Myocyte (in vitro differentiated cells): Measurements from ENCODE around the gene FGGY. TPM values are rescaled to one million over a fixed set of nuclear protein-coding genes. Genes with fewer than 3 reads are reported as not detected.
A peak's percentile ranks its signal among the peaks of the same experiment; 100 is the strongest.
"Not testable (repeated sequence)": the region's sequence is repeated elsewhere in the genome, so short reads cannot be mapped to it uniquely, and the experiment has no call there.

ENCODE experiments used
- DNase-seq: peaks from one replicate; pipeline ENCODE4 v3.0.0-alpha.2; 2012; ENCODE audit warnings: low read depth
- total RNA-seq: library from RNA; depleted of rRNA; stranded (reverse); fragments of >200 nt; gene quantifications from 2 replicates; pipeline ENCODE4 v1.2.3, GENCODE V29; 2014

Gene FGGY
- total RNA-seq, 1 donor from 2014 or later: 21.0 TPM

GRCh38 chr1:59569198-59569597 is 272.3 kb downstream of the FGGY start:
- DNase-seq: no peak

- DNase-seq: no peak
Measured at GRCh38 chr1:59570524-59570923, 273.6 kb downstream of the FGGY start.

GRCh38 chr1:59574085-59574484 is 277.2 kb downstream of the FGGY start:
- peak; percentile 98 for DNase-seq

GRCh38 chr1:59577774-59578173 is 280.9 kb downstream of the FGGY start:
- no peak for DNase-seq

DNA sequence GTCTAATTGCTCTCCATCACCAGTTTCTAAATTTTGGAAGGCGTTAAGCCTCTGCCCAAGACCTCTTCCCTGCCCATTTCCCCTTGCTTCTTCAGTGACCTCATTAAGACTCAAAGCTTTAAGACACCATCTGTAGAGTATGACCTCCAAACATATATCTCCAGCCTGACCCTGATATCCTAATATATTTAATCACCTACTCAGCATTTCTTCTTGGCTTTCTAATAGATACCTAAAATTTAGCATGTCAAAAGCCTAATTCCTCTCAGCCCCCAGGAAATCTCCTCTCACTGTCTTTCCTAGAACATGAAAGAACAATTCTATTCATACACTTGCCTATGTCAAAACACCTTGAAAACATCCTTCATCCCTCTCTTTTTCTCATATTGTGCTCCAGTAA is 282.3 kb downstream of the FGGY start:
- DNase-seq: no peak

DNA sequence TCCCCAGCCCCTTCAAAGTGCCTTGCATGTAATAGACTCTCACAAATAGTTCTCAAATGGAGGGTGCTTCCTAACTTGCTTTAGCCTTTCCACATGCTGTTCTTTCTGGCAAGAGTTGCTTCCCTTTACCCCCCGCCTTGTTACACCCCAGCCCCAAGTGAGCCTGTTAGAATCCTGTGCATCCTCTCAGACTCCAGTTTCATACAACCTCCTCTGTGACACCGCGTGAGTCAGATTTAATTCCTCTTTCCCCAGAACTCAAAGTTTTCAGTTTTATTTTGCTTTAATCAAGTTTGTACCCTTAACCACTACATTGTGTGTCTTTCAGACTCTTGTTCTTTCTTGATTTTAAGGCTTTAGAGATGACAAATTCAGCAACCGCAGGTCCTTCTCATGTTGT is 283.4 kb downstream of the FGGY start:
- no peak for DNase-seq

- not testable (repeated sequence) for DNase-seq
Measured at GRCh38 chr1:59592410-59592809, 295.5 kb downstream of the FGGY start.

DNA sequence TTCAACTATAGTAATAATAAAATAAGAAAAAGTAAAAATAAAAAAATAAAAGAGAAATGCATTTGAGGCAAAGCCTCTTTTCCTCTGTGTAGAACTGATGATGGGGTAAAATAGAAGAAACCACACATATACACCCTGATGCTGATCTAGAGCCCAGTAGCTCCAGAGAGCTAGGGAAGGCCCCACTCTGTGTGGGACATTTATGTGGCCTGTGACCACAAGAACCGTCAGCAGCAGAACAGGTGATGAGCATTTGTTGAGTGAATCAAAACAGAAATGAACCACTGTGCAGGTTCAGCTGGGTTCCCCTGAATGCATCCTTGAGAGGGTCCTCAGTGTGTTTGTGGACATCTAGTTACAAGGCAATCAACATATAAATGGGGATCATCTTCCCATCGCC is 296.0 kb downstream of the FGGY start:
- DNase-seq: peak; percentile 86

- DNase-seq: no peak
Measured at GRCh38 chr1:59593798-59594790, 297.2 kb downstream of the FGGY start.

GRCh38 chr1:59595774-59596173 is 298.9 kb downstream of the FGGY start:
- no peak for DNase-seq

DNA sequence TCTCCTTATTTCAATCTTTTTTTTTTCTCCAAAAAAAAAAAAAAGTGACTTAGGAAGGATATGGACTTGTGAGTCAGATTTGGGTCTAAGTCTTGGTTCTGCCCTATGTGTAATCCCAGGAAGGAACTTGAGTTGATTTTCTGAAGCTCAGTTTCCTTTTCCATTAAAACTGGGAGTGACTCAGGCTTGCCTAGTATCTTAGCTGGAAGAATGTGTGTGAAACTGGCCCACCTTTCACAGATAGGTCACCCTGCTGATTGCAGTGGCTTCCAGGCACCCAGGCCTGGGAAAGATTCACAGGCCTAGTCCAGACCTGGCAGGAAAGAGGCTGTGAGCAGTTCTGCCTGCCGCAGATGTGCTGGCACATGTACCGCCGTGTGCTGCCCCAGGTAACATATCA is 299.5 kb downstream of the FGGY start:
- no peak for DNase-seq

DNA sequence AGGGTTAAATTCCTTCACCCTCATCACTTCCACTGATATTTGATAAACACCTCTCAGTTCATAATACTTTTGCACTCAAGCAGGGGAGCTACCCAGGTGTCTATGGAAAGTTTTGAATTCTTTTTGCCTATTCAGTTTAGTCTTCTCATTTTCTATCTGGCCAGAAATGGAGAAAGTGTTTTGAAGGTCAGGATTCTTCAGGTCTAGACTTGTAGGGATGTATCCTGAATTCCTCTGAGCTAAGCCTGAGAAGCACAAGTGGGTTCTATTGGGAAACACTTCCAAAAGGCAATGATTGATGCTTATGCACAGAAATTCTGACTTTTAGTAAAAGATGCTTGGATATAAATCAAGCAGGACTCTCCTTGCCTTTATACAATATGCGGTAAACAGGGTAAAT is 300.1 kb downstream of the FGGY start:
- DNase-seq: no peak

GRCh38 chr1:59597420-59598119 is 300.7 kb downstream of the FGGY start:
- DNase-seq: no peak

DNA sequence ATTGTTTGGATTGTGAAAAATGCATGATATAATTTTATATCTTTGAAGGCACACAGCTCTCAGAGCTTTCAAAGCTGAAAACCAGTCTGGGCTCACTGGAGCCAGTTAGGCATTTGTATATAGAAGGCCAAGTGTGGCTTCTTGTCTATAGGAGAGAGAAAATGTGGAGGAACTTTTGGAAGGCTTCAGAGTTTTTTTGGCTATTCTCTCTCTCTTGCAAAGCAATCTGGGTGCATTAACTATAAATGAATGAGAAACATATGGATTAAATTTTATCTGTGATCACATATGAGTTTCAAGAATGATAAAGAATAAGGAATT is 301.2 kb downstream of the FGGY start:
- no peak for DNase-seq

GRCh38 chr1:59601041-59601441 is 304.1 kb downstream of the FGGY start:
- DNase-seq: peak; percentile 99

DNA sequence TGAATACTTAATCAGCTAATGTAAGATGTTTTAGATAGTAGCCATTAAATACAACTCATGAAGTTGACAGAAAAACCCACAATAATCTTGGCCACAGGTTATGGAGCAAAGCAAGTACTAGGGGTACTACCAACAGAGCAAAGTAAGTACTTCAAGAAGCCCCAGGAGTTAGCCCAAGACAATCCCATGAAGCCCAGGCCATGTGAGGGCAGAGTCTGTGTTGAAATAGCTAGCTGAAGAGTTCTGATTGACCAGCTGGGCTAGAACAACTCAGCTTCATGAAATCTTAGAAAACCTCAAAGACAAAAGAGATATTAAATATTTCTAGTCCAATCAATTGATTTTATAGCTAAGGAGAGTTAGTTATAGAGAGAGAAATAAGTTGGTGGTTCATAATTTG is 304.9 kb downstream of the FGGY start:
- peak; percentile 71 for DNase-seq

DNA sequence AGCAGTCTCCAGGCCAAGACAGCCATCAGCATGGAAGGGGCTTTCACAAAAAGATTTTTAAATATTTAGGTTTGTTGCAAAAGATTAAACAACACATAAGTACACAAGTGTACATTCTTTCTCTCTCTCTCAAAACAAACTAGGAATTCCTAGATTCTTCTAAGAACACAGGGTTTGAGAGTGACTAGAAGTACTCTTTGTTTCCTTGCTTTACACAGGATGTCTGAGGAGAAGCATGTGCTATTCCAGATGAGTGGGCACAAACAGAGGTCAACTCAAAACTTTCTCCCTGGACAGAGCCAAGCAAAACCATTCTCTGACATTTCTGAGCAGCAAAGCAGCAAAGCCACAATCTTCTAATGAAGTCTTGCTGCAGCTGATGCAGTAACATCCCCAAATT is 307.3 kb downstream of the FGGY start:
- peak; percentile 24 for DNase-seq

DNA sequence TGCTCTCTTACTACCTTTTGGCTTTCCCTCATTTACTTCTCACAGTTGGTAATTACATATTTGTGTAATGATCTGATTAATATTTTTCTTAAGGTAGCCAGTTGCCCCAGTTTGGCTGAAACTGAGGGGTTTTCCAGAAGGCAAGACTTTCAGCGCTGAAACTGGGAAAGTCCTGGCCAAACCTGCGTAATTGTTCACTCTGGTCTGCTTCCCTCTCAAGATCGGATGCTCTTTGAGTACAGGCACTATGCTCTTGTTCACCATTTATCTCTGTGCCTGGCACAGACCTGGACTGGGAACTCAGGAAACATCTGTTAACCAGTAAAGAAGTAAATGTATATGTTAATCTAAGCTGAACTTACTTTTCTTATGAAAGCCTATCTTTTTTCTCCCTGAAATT is 308.3 kb downstream of the FGGY start:
- peak; percentile 31 for DNase-seq

GRCh38 chr1:59605761-59606160 is 308.9 kb downstream of the FGGY start:
- peak; percentile 88 for DNase-seq

GRCh38 chr1:59609245-59609644 is 312.4 kb downstream of the FGGY start:
- peak; percentile 83 for DNase-seq

DNA sequence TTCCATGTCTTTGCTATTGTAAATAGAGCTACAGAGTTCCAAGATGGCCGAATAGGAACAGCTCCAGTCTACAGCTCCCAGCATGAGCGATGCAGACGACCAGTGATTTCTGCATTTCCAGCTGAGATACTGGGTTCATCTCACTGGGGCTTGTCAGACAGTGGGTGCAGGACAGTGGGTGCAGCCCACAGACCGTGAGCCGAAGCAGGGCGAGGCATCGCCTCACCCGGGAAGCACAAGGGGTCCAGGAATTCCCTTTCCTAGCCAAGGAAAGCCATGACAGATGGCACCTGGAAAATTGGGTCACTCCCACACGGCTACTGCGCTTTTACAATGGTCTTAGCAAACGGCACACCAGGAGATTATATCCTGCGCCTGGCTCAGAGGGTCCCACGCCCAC is 313.6 kb downstream of the FGGY start:
- not testable (repeated sequence) for DNase-seq

DNA sequence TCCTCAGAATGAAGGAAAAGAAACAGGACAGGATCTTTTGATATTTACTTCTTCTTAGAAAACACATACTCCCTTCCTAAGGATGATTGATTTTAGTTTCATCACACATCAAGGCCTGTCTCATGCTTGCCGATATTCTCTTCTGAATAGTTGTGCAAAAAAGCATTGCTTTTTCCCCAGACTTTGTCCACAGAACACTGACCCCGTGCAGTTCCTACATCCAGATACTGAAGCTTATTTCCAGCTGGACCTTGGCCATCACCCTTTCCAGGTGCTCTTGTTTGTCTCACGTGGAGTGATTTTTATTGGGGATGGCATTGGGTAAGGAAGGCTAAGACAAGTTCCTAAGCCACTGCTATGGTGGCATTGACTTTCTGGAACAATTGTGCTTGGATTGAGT is 320.5 kb downstream of the FGGY start:
- no peak for DNase-seq

DNA sequence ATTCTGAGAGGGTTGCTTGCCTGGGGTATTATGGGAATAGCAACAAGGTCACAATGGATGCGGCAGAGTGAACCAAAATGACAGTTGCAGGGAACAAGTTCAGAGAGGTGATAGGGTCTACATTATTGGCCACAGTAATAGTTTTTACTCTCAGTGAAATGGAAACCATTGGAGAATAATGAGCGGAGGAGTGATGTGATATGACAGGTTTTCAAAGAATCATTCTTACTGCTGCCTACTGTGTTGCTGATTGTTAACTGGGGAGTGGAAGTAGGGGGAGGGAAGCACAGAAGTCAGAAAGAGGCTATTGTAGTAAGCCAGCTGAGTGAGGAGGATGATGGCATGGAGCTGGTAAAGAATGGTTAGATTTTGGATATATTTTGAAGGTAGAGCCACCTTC is 322.7 kb downstream of the FGGY start:
- DNase-seq: no peak
